NCI-H1694 treated with DMSO at 0.1 percent for 48 hours (cell line): ENCODE measurements around the gene IKZF2.

ENCODE experiments used
- DNase-seq: peaks from one replicate; lab custom pipeline; 2025; lab: John Stamatoyannopoulos, UW

The IKZF2 gene

DNA sequence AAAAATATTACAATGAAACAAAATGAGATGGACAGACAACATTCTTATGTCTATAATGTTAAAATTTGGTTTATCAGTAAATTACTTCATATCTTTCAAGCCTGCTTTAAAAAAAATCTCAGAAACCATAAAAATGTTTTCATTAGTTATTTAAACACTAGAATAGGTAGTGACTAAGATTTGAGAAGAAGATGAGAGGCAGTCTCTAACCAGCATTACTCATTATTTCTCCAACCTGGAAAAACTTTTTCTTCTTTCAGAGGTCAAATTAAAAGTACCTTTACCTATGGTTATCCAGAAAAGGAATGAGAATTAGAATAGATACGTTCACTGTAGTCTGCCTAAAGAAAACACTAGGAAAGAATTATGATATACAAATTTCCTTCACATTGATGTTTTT, 50.3 kb downstream of the IKZF2 start:
- no peak for DNase-seq

DNA sequence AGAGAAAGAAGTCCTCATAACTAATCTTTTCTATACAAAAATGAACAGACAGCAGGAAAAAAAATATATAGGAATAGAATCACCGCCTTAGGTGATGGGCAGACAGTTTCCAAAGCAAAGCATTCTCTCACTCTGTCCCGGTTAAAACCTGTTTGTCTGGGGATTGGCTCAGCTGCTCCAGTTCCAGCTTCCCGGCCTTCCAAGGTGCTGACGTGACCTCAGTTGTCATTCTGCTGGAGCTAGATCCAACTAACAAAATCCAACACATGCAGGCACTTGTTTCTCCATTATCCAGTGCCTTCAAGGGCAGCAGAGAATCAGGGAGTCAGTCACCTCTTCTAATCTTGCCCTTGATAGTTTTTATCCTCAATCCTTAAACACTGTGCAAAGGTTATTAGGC, 52.8 kb downstream of the IKZF2 start:
- no peak for DNase-seq

DNA sequence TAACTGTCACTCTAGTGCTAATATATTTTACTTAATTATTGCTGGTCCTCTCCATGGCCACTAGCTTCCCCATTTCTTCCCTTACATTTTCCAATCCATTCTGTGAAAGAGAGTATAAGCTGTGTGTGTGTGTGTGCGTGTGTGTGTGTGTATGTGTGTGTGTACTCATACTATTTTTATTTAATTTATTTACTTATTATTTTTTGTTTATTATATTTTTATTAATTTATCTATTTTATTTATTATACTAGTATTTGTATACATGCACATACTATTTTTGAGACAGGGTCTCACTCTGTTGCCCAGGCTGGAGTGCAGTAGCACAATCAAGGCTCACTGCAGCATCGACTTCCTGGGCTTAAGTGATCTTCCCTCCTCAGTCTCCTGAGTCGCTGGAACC, 59.6 kb downstream of the IKZF2 start:
- no peak for DNase-seq

DNA sequence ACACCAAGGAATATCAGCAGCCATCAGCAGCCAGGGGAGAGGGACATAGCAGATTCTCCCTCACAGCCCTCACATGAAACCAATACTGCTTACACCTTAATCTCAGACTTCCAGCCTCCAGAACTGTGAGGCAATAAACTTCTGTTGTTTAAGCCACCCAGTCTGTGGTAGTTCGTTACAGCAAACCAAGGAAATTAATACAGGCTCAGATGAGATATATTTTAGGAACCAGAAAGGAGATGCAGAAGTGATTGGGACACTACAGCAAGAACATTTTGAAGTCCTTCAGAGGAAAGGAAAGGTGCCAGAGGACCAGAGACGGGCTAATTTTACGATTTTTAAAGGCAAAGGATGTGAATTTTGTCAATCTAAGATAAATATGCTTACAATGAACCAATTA, 60.6 kb downstream of the IKZF2 start:
- no peak for DNase-seq

DNA sequence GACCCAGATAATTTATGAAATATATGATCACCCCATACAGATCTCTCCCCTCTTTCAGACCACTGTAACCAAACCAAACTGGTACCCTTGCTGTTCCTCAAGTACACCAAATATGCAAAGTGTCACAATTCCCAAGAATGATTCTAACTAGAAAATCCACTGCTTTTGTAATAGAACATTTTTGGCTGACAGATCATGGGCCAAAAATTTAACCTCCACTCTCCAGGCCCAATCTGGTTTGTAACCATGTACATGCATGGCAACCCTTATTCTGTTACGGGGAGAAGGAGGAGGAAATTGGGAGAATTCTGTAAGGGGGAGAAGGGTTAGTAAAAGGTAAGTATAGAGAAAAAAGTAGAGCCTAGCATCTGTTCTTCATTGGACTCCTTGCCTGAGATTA, 62.0 kb downstream of the IKZF2 start:
- DNase-seq = no peak

DNA sequence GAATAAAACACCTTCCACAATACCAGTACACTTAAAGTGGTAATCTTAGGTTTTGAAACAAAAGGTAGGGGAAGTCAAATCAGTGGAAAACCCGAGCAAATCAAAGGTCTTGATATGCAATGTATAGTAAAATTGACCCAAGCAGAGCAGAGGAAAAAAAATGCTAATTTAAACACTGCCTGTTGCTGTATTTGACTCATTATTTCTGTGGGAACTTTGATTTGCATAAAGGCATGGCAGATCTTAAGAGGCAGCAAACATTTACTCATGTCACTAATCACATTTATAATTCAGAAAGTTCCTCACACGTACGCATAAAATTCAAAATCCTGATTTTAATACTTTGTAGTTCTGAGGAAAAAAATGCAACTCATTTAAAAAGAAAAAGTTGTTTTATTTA, 64.4 kb downstream of the IKZF2 start:
- no peak for DNase-seq

DNA sequence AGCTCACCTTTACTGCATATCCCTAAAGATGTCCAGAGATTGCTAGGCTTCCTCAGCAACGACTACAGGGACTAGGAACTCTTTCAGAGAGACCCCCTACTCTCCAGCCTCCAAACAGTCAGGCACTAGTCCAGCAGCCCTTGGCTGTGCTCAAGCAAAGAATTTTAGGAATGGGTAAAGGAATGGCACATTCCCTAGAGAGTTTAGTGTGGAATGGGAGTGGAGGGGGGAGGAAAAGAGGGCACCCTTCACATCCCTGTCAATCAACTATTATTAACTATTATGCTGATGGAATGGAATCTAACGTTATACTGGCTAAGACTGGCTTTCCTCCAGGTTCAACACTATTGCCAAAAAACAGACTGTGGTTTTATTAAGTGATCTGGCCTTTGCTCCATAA, 64.8 kb downstream of the IKZF2 start:
- DNase-seq = no peak

DNA sequence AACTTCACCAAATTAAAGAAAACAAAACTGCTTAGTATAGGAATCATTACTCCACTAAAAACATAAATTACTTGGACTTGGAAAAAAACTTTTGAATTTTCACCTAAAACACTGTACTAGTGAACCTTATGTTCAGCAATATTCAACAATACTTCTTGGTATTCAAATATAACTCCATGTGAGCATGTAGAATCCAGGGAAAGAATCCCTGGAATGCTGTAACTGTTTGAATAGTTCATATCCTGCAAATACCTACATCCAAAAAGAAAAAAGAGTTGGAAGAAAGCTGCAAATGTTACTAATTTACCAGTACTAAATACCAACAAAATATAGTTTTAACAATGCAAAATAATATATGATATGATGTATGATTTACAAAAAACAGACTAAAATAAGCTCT, 65.4 kb downstream of the IKZF2 start:
- no peak for DNase-seq

DNA sequence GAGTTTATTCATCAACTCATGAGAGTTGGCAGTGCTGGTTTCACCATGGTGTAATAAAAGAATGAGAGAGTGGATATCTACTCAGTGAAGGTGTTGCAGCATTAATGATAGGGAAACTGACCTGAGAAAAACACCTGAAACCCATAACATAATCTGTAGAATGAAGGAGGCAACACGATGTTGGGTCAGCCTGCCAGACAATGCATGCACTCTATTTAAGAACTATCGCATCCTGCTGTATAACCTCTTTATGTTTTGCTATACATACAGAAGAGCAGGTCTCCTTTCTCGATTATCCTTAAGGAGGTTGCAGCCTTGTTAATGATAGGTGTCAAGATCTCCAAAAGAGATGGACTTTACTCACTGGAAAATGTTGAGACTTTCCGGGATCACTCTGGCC, 65.9 kb downstream of the IKZF2 start:
- DNase-seq = no peak

DNA sequence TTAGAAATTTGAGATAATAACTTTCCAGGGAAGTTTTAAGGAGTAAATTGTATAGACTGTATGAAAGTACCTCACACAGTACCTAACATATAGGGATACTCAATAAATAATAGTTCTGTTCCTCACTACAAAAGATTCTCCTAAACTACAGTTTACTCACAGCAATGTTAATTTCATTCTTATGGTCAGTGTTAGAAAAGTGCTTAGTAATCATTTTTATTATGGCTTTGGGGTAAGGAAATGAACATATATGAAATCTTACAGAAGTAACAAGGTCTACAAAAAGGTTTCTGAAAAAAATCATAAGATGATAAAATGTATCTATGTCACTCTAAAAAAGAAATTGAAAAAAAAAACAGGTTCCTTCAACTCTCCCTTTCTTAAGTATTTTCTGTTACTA, 67.2 kb downstream of the IKZF2 start:
- DNase-seq = no peak

DNA sequence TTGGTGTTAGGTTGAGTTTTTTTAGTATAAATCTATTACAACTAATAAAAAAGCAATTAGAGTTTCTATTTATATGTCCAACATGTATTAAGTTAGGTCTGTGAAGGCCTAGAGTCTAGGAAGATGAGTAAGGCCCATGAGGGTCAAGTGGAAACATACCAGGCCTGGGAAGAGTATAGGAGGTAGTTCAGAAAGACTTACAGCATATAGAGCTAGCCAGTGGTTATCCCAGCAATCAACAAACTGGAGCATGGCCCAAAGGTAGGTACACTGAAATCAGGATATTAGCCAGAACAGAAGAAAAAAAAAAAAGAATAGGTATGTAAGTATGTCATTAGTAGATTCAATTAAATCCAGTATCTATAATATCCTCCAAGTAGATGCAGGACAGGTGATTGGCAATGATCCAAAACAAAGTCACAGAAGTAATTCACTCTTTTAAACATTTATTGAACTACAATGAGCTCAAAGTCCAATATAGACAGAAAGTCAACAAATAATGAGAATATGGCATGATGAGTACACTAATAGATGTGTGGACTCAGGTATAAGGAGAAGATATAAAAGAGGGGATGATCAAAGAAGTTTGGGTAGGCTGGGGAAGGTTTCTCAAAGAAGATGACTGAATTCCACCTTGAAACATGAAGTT, 70.3 kb downstream of the IKZF2 start:
- DNase-seq = no peak

DNA sequence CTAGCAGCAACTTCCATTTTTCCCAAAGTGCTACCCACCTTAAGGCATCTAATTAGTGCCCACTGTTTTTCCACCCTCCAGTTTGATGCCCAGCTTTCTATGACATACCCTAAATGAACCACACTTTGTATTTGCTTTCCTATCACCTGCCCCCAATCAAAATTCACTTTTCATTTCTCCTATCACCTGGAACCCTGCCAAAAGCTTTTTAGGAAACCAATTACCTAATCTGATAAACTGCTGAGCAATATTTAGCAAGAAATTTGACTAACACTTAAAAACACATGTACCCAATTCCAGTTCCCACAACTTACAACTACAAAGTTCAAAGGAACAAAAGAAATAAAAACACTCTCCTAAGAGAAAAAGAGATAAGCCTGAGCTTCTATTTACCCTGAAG, 71.7 kb downstream of the IKZF2 start:
- DNase-seq = no peak

DNA sequence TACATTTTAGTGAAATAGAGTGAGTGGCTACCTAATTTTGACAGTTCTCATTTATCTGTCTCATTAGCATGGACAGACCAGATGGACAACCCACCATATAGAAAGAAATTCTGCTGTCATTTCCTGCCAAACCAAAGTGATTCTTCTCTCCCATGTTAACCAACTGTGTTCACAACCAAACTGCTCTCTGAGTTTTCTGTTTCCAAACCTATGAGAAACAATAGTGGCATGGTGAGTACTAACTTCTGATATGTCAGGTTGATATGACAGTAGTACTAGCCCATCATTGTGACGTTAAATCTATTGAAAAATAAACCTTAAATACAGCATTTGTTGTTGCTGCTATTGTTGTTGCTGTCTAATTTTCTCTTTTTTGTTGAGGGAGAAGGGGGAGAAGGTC, 72.7 kb downstream of the IKZF2 start:
- no peak for DNase-seq

DNA sequence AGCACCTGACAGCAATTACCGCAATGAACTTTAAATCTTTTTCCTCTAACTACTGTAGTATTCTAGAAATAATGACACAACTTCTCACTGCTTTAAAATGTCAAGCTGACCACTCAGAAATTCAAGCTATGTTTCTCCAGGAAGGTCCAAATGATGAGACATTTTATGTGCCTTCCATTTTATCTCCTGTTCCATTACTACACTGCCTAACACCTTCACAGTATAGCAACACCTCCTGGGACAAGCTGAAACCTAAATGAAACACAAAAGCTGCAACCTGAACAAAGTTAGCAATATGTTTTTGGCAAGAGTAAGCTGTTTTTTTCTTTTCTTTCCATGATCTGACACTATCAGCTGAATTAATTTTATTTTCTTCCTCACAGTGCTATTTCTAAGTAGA, 81.9 kb downstream of the IKZF2 start:
- DNase-seq = no peak

DNA sequence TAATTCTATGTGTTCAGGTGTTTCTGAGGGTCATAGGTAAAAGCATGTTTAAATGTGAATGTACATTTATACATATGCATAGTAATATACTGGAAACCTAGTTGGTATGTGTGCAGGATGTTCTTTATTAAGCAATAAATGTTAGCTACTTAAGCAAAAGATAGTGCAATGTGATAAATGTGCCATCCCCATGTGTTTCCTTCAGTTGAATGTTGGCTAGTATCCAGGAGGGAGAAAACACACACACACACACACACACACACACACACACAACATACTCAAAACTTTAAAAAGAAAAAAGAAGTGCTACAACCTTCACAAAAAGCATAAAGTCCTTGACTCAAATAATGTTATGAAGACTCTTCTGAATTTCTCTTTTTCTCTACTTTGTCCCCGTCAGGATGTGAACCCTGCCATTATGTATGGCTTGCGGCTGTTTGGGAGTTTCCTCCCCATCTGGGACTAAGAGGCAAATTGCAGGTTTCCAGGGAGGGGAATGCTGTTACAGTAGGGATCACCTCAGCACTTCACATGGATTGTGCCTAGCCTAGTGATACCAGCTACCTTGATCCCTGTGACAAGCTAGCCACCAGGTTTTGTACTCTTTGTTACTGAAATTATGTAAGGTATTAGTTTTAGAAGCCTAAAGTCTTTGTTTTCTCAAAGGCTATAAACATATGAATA, 82.6 kb downstream of the IKZF2 start:
- DNase-seq = no peak

DNA sequence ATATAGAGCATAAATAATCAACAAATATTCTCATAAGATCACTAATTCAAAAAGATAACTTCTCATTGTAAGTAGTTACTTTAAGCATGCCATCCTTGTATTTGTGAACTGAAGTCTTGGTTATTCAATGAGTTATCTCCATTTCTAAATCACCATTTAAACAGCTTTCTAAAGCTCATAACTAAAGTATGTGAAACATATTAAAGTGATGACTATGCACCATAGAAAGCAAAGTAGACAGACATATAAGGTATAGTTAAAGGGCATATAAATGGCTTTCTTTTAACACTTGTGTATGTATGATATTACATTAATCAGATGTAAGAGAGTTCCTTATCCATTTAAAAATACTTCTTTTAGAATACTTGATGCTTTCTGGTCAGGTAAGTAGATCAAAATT, 83.5 kb downstream of the IKZF2 start:
- no peak for DNase-seq

DNA sequence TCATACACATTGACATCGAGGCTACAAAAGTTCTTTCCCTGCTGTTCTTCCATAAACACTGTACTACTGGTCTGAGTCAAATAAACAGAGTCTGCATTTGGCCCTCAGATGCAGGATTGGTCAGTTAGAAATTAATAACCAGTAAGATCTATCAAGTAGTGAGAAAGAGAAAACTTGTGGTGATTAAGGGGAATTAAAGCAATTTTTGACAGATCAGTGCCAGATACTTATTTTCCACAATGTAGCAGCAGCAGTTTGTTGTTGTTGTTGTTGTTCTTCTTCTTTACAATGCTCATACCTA, 85.0 kb downstream of the IKZF2 start:
- no peak for DNase-seq

DNA sequence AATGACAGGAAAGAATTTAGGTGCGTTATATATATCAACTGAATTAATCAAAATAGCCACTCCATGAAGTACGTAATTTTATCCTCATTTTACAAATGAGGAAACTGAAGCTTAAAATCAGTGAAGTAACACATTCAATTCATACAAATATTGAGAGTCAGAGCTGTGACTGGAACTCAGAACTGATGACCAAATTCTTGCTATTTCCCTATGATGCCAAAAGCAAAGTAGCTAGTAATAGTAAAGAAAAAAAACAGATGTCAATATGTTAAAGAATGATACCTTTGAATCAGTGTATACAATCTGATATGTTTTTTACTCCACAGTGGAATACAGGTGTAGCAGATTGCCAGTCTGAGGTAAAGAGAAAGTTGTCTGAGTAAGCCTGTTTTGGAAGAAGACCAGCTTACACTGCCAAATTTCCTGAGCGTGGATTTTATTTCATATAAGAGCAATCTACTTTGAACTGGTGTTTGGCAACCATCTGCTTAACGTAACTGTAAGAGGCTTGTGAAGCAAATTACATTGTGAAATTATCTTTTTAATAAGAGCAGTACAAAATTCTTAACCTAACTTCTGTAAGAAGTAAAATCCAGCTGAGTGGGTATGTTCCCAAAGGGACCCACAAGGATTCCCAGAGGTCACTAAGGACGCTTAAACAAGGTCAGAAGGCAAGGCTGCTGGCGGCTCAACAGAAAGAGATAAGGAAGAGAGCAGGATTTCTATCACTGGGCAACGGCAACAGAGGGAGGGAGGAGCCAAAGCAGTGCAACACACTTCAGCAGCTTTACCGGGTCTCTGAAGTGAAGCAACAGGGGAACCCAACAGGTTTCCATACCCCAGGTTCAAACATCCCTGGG, 85.6 kb downstream of the IKZF2 start:
- peak; percentile 35 for DNase-seq

DNA sequence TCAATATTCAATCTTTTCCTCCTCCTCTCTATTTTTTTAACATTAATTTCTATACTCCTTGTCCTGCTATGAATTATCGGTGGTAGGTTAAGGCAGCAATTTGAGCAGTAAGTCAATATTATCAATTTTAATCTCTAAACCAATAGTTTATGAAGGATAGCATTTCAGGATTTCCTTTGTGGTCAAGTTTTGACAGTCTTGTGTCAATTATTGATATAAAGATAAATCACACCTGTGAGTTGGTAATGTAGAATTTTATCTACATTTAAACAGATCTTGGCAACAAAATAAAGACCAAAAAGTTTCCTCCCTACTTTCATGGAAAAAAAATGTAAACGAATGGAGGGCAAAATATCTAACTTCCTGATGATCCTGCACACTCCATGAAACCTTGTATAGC, 87.3 kb downstream of the IKZF2 start:
- DNase-seq = no peak

DNA sequence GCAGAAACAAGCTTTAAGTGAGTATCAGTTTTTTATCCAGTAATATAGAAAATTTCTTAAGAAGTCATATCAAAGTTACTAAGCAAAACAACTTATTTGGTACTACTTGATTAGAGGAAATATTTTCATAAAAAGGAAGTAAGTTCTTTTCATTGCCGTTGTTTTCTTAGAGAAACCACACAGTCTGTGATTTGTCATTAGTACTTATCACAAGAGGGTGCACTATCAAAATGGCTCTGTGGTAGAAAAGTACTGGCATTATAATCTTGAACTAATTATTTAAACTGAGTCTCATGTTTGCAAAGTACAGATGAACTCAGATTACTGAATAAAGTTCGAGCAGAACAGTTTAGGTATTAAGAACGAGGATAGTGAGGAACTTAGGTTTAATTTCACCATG, 93.4 kb downstream of the IKZF2 start:
- no peak for DNase-seq

DNA sequence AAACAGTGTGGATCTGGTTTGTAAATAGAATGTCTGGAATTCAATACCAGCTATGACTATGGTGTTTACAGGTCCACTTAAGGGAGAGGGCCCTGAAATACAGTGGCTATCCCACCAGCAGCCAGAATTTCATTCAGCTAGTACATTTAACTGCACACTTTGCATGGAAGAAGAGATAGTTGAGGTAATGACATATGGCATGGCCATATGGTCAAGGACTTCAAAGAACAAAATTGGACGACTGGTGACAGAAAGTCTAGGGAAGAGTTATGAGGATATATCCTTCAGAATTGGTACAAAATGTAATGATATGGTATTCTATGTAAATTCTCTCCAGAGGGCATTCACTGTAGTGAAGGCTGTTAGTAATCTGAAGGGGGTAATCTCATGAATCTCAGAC, 105.0 kb downstream of the IKZF2 start:
- no peak for DNase-seq

DNA sequence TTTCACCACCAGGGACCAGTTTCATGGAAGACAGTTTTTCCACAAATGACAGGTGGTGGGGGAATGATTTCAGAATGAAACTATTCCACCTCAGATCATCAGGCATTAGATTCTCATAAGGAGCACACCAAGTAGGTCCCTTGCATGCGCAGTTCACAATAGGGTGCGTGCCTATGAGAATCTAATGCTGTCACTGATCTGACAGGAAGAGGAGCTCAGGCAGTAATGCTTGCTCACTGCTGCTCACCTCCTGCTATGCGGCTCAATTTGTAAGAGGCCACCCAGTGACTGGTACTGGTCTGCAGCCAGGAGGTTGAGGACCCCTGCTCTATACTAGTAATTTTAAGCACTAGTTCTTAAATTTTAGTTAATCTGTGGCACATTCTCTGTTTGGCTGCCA, 107.8 kb downstream of the IKZF2 start:
- DNase-seq = no peak

DNA sequence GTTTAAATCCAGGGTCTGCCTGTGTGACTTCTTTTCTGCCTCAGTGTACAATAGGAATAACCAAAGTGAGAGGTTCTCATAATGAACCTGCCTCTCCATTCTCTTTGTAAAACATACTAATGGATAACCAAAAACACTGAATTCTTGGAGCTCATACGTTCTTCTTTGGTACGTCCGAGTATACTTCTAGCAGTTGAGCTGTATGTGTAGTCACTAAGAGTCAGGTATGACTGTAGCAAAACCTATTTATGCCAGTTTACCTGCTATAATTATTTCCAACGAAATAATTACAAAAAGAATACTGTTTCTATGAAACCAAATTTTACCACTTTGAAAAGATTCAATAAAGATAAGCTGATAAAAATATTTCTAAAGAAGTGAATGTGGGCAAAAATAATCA, 109.2 kb downstream of the IKZF2 start:
- no peak for DNase-seq

DNA sequence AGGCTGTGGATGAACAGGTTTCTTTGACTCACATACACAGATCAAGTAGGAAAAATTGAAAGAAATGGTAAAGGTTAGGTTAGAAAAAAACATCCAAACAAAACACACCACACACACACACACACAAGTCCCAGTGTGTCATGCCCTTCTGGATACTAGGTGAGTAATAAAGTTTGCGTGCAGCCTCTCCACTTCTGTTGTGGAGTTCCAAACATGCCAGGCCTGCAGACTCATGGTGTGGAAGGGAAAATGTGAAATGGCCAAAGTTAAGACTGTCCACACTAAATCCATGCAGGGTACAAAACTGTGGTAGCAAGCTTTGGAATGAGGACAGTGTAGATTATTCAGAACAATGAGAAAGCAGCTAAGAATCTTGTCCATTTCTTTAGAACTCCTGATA, 114.6 kb downstream of the IKZF2 start:
- no peak for DNase-seq
